CD4-positive, alpha-beta T cell treated with Interleukin-17A for 1 hour (primary cell): Measurements from ENCODE around the gene TMEM163.
"Not testable (repeated sequence)": the region's sequence is repeated elsewhere in the genome, so short reads cannot be mapped to it uniquely, and the experiment has no call there.

ENCODE experiments used
- DNase-seq: peaks from one replicate; pipeline ENCODE4 v3.0.0-alpha.2; 2020

TMEM163 gene

DNA sequence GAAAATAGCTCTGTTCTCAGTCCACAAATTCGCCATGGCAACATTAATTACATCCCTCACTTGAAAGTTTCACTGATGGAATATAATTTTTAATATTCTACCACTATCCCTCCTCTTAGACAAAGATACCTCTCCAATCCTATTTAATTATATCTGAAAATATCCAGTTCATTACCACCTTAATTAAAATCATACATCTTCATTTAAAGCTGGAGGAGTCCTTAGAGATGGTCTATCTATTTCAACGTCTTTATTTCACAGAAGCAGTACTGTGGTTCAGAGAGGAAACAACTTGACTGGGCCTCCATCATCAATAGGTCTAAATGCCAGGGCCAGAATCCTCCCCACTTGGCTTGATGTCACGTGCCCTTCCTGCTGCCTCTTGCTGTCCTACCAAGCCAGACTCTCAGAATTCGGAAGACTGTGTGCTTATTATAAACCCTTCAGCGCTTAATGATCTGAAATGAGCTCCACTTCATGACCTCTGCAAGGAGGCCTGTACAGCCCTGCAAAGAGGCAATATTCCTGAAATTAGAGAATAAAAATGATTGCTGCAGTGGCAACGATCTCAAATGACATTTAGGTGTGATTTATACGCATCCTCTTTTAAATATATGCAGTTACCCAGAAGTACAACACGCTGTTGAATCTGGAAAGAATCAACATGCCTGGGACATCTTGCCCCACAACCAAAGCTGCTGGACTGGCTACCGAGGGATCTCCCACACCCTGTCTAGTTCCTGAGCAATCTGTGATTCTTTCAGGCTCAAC is 146.3 kb downstream of the TMEM163 start:
- DNase-seq: no peak

DNA sequence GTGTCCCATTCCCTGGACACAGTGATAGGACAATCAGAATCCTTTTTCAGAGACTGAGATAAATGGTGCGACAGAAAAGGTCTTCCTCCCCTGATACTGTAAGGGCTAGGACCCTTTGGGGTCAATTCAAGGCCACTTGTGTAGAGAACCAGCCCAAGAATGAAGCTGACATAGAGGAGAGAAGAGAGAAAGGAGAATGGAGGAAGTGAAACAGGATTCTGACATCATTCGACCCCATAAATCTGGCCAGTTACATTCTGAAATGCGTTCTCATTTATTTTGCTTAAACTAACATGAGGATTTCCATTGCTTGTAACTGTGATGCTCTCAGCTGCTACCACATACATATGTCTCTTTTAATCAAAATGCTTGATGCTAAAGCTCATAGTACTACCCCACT is 148.1 kb downstream of the TMEM163 start:
- DNase-seq: no peak

DNA sequence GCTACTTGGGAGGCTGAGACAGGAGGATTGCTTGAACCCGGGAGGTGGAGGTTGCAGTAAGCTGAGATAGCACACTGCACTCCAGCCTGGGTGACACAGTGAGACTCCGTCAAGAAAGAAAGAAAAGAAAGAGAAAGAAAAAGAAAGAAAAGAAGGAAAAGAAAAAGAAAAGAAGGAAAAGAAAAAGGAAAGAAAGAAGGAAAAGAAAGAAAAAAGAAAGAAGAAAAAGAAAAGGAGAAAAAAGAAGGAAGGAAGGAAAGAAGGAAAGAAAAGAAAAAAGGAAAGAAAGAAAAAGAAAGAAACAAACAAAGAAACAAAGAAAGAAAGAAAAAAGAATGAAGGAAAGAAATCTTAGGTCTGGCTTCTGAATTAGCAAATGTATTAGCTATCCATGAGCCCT is 150.4 kb downstream of the TMEM163 start:
- no peak for DNase-seq

DNA sequence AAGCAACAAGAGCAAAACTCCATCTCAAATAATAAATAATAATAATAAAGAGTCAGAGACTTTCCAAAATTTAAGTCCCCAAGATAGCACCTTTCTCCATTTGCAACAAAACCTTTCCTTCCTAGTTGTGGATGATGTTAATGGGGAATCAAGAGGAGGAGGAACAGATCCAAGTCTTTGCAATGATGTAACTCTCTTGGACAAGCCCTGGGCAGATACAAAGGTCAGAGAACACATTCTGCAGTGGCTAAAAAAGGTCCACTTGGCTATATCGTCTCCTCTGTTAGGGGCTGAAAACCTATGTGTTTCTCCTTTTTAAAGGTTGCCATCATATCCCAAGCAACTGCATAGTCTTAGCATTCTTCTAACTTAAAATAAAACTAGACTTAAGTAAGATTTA is 151.1 kb downstream of the TMEM163 start:
- DNase-seq: no peak

DNA sequence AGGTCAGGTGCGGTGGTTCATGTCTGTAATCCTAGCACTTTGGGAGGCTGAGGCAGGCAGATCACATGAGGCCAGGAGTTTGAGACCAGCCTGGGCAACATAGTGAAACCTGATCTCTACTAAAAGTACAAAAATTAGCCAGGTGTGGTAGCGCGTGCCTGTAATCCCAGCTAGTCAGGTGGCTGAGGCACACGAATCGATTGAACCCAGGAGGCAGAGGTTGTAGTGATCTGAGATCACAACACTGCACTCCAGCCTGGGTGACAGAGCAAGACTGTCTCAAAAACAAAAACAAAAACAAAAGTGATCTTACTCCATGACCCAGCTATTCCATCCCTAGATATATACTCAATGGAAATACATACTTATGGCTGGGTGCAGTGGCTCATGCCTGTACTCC is 153.8 kb downstream of the TMEM163 start:
- DNase-seq: not testable (repeated sequence)

DNA sequence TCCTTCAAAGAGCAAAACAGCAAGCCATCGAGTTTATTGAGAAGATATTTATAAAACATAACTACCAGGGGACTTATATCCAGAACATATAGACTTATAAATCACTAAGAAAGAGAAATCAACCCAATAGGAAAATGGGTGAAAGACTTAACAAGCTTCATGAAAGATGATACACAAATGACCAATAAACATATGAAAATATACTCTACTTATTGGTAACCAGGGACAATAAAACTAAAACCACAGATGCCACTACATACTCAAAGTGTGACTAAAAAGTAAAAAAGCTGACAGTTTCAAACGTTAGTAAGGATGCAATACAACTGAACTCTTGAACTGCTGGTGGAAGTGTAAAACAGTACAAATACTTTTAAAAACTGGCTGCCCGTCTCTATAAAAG is 154.3 kb downstream of the TMEM163 start:
- DNase-seq: no peak

DNA sequence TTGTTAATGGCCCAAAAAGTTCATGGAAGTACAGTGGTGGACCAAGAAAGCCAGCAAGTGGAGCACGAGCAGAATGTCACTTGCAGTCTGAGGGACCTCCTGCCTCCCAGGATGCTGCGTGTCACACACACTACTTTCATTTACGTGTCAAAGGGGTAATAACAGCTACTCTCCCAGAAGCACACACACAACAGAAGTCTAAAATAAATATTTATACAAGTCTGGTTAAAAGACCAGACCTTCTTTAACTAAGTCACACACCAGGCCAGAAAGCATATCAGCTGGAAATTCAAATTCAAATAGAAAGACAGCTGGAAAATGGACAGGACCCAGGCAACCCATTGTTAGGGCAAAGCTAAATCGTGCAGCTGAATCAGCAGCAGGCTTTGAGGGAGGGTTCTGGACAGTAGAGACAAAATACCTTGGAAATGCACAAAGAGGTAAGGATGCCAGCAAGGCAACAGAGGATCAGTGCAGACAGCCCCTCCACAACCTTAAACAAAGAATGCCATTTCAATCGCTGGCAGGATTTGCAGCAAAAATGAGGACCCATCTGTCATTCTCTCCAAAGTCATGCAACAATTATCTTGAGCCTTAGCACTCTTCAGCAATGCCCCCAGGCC is 160.5 kb downstream of the TMEM163 start:
- no peak for DNase-seq

DNA sequence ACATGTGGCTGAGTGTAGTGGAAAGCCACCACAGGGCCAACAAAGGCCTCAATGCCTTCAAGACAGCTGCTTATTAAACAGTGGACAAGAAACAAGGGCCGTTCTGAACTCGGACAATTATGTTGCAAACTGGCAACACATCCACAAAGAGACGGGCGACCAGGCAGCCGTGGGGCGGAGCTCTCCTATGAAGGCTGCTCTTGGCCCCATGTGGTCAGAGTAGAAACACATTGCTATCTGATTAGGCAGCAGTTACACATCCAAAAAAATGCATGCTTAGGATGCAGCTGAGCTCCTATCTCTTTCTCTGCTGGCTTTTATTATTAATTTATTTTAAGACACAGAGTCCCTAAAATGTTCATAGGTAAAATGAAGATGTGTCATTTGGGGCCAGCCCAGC is 163.4 kb downstream of the TMEM163 start:
- no peak for DNase-seq

DNA sequence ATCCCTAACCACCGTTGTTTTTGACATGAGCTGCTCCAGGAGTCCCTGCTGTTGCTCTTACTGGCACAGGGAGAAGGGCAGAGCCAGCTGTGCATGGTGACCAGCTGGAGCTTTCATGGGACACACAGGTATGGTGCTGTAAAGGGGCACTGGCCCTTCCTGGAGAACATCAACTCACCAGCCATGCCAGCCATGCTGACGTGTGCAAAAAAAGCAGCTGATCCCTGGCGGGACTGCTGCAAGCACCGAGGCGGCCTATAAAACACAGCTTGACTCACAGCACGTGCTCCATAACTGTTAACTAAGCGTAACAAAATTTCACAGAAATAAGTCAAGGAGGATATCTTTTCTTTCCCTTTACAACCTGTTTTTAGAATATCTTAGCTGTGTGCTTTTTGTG is 165.1 kb downstream of the TMEM163 start:
- no peak for DNase-seq

DNA sequence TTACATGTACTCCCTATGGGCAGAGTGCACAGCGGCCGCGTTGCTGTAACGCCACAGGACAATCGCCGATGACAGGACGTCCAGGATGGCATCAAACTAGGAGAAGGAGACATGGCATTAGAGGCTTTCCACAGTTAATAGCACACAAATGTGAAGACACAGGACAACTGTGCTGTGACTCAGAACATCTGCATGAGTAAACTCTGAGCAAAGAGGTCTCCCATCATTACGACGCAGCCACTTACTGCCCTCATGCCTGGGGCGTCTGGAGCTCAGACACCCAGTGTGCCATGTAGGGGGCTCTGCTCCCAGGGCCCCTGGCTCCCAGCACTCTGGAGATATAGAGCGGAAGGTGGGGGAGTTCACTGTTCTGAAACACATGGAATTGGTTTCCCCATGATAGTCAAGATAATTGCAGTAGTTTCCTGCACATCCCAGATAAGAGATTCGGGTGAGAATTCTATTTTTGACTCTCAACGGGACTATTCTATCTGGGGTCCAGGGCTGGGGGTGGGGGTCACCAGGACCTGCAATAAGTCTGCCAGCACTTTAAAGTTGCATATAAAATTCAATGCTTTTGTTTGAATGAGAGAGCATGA is 168.1 kb downstream of the TMEM163 start:
- no peak for DNase-seq

DNA sequence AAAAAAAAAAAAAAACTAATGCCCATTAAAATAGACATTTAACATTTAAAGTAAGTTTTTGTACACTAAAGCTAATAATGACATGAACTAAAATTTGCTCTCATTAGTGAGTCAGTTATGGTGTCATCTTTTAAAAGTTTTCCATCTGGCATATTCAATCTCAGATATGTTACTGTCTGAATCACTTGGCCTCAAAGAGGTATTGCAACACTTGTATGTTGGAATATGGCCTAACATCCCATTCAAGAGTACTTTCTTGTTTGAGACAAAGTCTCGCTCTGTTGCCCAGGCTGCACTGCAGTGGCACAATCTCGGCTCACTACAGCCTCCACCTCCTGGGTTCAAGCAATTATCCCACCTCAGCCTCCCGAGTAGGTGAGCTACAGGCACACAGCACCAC is 169.7 kb downstream of the TMEM163 start:
- DNase-seq: no peak

DNA sequence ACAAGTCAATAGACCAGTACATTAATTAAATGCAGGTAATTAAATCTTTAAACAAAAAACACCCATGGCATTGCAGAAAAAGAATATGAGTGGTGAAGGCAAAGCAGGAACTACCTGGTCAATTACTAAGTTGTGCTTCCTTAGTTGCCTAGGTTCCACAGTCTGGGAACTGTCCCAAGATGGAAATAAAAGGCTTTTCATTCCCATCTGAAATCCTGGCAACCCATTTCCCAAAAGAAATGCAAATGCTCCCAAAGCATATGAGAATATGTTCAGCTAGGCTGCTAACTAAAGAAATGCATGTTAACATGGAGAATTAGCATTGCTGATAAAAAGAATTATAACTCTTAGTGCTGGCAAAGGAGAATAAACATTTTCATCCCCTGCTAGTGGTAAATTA is 177.8 kb downstream of the TMEM163 start:
- DNase-seq: no peak

DNA sequence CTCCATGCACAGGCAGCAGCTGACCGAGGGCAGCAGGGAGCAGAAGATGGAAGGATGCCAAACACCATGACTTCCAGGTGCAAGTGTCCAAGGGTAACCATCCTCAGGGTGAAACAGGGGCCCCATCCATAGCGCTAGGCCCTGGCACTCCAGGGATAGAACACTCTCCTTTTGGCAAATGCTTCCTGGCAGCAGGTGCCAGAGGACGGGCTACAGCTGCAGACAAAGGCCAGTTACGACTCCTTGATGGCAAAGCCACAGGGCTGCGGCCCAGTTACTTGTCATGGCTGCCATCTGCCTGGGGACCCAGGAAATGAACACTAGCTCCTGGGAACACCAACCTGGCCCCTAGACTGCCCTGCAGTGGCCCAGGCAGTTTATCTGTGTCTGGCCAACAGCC is 178.8 kb downstream of the TMEM163 start:
- no peak for DNase-seq

DNA sequence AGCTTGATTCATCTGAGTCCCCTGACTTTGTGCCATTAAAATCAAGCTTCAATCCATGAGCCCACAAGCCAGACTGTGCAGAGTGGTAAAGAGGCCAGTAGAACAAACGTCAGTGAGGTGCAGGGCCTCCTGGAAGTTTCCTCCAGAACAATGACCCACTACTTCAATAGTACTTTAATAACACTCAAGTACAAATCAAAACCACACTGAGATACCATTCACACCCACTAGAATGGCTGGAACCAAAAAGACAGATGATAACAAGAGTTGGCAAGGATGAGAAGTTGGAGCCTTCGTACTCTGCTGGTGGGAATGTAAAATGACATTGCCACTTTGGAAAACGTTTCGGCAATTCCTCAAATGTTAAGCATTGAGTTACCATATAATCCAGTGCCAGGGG is 181.1 kb downstream of the TMEM163 start:
- no peak for DNase-seq

DNA sequence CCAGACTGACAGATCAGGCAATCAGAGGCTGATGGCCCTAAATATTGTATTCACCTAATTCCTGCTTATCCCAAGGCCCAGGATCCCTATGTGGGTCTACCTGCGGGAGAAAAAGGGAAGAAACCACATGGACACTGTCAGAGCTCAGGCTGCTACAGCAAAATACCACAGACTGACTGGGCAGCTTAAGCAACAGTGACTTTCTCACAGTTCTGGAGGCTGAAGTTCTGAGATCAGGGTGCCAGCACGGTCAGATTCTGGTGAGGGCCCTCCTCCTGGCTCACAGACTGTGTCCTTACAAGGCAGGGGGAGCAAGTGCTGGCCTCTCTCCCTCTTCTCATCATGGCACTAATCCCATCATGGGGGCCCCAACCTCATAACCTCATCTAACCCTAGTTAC is 181.7 kb downstream of the TMEM163 start:
- no peak for DNase-seq

DNA sequence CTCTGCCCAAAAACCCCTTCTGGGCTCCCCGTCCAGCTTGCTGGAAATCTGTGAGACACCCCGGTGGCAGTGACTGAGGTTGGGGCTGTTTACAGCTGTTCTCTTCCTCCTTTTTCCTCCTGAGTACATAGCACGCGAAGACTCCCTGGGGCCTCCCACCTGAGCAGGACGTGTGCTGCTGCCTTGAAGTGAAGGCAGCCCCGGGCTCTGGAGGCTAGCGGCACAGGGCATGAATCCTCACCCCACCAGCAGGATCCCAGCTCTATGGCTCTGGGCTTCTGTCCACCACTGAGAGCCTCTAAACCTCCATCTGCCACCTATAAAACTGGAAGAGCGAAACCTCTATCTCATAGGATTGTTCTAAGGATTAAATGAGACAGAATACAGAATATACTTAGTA is 182.5 kb downstream of the TMEM163 start:
- no peak for DNase-seq

DNA sequence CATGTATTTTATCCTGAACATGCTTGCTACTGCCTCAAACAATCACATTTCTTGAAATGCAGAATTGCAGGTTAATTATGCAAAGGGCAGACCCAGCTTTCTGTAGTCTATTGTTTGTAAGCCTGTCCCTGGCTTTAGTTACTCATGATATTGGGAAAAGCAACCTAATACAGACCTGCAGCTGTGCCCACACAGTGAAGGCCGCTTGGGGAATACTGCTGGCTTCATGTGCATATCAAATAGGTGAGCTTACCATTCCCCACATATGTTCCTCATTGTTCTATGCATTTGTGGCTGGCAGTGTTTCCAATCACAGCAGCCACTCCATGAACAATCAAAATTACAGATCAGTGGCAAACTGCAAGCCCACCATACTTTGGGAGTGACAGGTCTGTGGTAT is 186.3 kb downstream of the TMEM163 start:
- DNase-seq: no peak

DNA sequence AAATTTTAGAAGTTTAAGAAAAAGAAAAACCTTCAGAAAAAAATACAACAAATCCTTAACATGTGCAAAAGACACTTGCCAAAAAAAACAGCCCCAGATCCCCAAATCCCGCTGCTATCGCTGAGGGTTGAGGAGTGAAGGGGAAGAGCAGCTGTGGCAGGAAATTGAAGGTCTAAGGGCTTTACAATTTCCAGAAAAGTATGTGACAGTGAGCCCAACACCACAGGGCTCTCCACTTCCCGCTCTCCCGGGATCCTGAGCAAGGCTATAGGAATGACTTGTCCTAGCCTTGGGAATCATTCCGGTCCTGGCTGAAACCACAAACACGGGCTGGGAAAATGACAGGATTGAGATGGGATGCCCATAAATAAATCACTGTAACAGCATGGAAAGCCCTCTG is 191.4 kb downstream of the TMEM163 start:
- no peak for DNase-seq

DNA sequence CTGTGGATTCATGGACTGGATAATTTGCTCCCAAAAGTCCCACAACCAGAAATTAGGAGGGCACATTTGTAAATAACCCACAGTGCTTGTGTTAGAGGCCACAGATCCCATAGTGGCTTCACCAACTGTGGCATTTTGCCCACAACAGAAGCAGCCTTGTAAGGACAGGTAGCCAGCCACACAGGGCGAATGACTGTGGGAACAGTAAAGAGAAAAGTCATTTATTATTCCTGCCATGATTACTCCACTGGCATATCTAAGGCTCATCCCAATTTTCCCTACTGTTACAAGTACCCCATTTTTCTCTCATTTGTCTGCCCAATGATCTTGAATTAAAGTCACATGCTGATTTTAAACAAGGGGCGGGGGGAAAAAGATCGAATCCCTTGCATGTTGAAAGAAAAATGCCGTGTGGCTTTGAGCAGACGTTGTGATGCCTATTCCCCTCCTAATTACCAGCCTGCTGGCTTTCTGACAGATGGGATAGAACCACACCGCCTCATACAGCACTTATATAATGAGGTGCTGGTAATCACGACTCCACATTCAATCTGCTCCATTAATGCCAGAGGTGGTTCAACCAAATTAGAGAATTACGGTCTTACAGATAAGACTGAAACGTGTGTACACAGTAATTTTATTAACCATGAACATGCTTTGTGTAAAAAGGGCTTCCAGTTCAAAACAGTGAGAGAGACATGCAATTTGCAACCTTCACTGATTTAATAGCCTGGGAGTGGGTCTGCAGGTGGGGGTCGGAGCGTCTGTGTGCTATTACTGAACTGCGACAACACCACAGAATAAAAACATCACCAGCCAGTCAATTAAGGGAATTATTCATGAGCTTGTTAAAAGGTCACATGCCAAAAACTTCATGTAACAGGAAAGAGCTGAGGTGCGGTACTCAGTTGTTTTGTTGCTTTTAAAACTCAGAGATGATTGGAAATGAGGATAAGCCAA is 196.0 kb downstream of the TMEM163 start:
- DNase-seq: no peak

DNA sequence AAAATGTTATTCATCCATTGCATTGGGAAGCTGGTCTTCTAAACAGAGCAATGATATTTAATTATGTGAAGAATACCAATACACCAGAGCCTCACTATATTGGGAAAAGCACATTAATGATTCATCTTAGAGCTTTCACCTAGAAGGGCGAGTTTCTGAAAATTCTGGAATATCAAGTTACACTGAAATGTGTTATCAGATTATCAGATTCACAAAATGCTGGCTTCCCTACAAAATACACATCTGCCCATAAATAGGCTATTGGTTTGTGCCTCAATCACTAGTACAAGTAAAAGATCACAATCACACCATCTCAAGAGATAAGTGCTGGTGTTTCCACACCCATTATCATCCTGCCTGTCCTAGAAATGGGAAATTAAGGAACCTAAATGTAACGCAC is 200.7 kb downstream of the TMEM163 start:
- DNase-seq: no peak

DNA sequence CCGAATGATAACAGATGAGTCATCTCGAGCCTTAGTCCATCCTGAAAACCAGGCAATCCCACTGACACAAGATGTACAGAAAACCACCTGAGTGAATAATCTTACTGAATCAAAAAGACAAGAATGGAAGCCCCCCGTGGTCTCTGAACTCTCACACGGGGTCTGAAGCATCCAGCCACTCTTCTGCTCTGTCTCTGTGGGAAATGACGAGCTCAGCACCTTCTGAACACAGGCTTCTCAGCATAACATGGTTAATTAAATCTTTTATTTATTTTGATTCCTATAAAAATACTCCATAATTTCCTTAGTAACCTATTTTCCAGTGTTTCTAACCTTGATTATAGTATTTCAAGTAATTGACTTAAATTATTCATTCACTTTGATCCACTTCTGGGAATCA is 203.7 kb downstream of the TMEM163 start:
- no peak for DNase-seq

DNA sequence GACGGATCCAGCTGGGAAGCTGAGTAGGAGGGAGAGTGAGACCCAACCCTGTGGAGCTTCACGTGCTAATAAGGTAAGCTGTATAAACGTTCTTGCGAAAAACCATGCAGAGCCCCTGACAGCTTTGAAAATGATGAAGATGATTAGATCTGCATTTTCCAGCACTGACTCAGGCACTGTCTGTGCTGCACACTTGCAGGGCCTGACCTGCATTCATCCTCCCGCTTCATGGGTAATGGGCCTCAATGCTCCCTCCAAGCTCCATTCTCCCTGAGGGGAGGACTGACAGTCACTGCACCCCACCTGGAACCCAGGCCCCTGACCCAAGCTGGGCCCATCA is 205.4 kb downstream of the TMEM163 start:
- no peak for DNase-seq

DNA sequence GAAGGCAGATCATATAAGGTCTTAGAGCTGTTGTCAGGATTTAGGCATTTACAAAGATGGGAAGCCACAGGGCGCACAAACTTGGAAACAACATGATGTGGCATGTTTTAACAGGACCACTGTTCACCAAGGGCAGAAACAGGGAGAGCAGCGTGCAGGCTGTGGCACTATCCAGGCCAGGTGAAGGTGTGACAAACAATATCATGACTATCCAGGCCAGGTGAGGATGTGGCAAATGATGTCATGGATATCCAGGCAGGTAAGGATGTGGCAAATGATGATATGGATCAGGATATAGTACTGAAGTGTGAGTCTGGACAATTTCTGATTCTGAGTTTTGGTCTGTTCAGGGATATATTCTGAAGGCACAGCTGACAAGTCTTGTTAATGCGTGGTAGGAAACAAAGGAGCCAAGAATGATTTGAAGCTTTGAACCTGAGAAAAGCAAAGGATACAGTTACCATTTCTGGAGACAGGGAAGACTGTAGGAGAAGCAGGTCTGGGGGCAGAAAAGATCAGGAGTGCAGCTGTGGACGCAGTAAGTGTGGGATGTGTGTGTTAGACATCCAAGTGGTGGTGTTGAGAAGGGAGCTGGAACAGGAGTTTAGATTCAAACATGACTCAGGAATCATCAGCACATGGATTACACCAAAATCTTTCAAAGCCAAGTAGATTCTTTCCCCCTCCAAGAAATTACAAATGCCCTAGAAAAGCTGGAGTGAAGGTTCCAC is 205.9 kb downstream of the TMEM163 start:
- DNase-seq: no peak
